IPS-NIHi11 (cell line): ENCODE measurements around the gene HRH1.
"Not testable (repeated sequence)": the region's sequence is repeated elsewhere in the genome, so short reads cannot be mapped to it uniquely, and the experiment has no call there.

Source experiments
- DNase-seq: peaks from one replicate; pipeline ENCODE4 v3.0.0; 2012; ENCODE audit warnings: mixed read lengths, low spot score

The HRH1 gene

GRCh38 chr3:11204697-11205348 is 50.5 kb downstream of the HRH1 start:
- no peak for DNase-seq

GRCh38 chr3:11205881-11206280 is 51.6 kb downstream of the HRH1 start:
- peak; percentile 63 for DNase-seq

GRCh38 chr3:11206316-11206715 is 52.0 kb downstream of the HRH1 start:
- no peak for DNase-seq

- no peak for DNase-seq
These were observed 52.7 kb downstream of the HRH1 start for GRCh38 chr3:11206953-11207352.

- DNase-seq: no peak
These were observed 57.4 kb downstream of the HRH1 start for GRCh38 chr3:11211531-11212298.

GRCh38 chr3:11212299-11212608 is 58.0 kb downstream of the HRH1 start:
- no peak for DNase-seq

GRCh38 chr3:11212784-11213183 is 58.5 kb downstream of the HRH1 start:
- DNase-seq: no peak

GRCh38 chr3:11213810-11214450 is 59.6 kb downstream of the HRH1 start:
- DNase-seq: no peak

GRCh38 chr3:11214451-11214978 is 60.2 kb downstream of the HRH1 start:
- DNase-seq: no peak

- not testable (repeated sequence) for DNase-seq
These were observed 63.1 kb downstream of the HRH1 start for GRCh38 chr3:11217370-11217769.

GRCh38 chr3:11220230-11220629 is 65.9 kb downstream of the HRH1 start:
- DNase-seq: no peak

GRCh38 chr3:11221818-11222415 is 67.6 kb downstream of the HRH1 start:
- DNase-seq: no peak

- no peak for DNase-seq
These were observed 69.7 kb downstream of the HRH1 start for GRCh38 chr3:11224010-11224409.

- DNase-seq: no peak
These were observed 70.6 kb downstream of the HRH1 start for GRCh38 chr3:11224870-11225229.

GRCh38 chr3:11226042-11226370 is 71.7 kb downstream of the HRH1 start:
- DNase-seq: no peak

- no peak for DNase-seq
These were observed 73.7 kb downstream of the HRH1 start for GRCh38 chr3:11228041-11228440.

GRCh38 chr3:11230125-11230524 is 75.8 kb downstream of the HRH1 start:
- DNase-seq: no peak

GRCh38 chr3:11230832-11231231 is 76.5 kb downstream of the HRH1 start:
- no peak for DNase-seq

GRCh38 chr3:11235385-11235784 is 81.1 kb downstream of the HRH1 start:
- no peak for DNase-seq

GRCh38 chr3:11236588-11237461 is 82.5 kb downstream of the HRH1 start:
- peak; percentile 82 for DNase-seq

GRCh38 chr3:11238060-11238459 is 83.8 kb downstream of the HRH1 start:
- DNase-seq: no peak

- DNase-seq: no peak
These were observed 84.6 kb downstream of the HRH1 start for GRCh38 chr3:11238880-11239279.
